CD4-positive, alpha-beta T cell treated with Interleukin-2 at 100 ng/mL for 4 hours (primary cell): ENCODE data around the gene NSUN7.
A peak's percentile ranks its signal among the peaks of the same experiment; 100 is the strongest.

Source experiments
- DNase-seq: peaks from one replicate; pipeline ENCODE4 v3.0.0-alpha.2; 2020; ENCODE audit warnings: low spot score

Gene NSUN7

DNA sequence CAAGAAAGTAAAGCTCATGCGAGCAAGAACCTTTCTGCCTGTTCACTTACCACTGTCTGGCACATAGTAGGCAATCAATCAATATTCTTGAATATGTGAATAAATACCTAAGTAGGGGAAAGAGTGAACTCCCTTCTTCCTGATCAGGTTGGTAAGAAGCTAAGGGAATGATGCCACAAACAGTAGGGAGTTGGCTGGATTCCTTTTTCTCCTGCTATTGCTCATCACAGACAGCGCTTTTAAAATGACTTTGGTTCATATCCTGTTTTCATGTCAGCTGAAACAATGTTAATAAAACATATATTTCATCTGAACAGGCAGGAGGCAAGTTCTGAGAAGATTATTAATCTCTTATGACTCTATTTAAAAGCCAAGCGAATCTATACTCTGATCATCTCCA lies 99.2 kb downstream of the NSUN7 start:
- no peak for DNase-seq

DNA sequence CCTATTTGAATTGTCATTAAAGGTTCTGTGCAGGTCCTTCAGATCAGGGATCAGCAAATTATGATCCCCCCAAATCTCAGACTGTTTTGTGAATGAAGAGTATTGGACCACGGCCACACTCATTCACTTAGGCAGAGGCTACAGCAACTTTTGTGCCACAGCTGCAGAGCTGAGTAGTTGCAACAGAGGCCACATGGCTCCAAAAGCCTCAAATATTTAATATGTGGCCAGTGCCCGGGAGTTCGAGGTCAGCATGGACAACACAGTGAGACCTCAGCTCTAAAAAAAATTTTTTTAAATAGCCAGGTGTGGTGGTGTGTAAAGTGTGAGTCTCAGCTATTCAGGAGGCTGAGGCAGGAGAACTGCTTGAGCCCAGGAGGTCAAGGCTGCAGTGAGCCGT lies 100.7 kb downstream of the NSUN7 start:
- no peak for DNase-seq

DNA sequence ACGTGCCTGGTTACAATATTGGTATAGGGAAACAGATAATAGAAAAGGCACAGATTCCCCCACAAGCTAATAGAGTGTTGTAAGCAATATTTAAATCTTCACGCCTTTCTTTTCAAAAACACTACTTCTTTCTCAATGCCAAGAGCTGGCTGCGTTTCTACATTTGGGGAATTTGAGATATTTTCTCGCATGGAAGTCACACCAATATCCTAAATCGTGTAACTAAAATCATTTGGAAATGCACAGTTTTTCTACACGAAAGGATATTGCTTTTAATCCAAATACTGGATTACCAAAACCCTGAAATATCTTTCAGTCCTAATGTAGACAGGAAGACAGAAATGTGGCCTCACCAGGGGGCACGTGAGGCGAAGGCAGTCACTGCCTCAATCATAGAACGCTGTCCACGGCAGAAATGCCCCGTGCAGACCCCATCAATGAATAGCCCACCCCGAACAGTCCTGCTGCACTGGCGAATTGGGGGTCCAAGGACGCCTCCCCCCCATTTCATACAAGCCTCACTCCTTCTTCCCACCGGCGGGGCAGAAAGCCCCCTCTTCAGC lies 106.6 kb downstream of the NSUN7 start:
- DNase-seq: no peak

DNA sequence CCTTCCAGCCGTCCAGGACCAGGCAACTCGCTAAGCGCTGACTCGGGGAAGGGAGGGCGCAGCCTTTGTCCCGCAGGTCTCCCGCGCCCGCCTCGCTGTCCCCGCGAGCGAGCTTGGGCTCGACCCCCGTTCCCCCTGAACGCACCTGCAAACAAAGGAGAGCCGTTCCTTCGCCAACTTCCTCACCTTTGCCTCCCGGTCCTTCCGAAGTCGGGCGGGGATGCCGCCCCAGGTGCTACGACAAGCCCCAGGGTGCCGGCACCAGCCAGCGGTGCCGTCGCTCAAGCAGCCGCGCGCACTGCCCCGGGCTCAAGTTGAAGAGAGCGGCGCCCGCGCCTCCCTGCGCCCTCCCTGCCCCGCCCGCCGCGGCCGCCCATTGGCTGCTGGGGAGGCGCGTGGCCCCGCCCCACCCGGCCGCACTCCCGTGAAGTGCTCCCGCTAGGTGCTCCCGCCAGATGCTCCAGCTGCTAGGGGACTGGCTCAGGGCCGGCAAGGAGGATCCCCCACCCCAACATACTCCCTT lies 107.1 kb downstream of the NSUN7 start:
- DNase-seq: peak; percentile 2

DNA sequence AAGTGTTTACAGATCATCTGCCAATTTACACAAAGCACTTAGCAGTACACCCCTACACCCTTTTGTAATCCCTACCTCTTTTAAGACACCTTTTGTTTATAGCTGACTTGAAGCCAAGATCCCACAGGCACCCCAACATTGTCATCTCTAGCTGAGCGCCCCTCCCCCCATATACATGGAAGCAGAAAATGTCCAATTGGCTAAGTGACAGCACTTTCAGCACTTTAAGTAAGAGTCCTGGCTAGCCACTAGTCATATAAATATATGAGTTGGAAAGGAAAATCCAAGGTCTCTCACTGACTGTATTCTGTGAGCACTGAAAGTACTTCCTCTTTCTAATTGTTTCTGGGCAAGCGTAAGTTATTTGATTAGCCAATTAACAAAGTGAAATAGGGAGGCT lies 108.2 kb downstream of the NSUN7 start:
- no peak for DNase-seq

DNA sequence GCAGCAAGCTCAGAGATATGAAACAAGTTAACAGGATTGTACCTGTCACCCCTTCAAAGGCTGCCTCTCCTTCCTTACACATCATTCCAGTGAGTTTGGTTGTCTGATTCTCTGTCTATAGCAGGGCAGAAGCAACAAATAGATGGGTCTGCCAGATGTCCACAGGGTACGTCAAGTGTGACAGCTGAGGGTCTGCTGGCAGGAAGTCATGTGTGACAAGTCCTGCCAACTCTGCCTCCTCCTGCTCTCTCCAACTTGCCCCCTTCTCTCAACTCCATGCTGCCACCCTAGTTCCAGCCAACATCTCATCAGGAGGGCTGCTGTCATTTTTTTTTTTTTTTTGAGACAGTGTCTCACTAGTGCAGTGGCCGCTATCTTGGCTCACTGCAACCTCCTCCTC lies 109.2 kb downstream of the NSUN7 start:
- DNase-seq: no peak
